ENCODE results near the gene SRR.

GRCh38 chr17:2336215-2336851 is 32.6 kb downstream of the SRR start, which contains the start of gene TSR1:
- TF ChIP-seq POLR2A (IDR thresholded peaks at IDR 0.05; ENCODE audit: low read depth, low read length) (peak; percentile 93), POLR2AphosphoS5 (IDR thresholded peaks at IDR 0.05; ENCODE audit: low read depth, low read length) (peak; percentile 88), SPI1 (IDR thresholded peaks at IDR 0.05; ENCODE audit: low read depth, low read length) (no peak), TAF1 (IDR thresholded peaks at IDR 0.05; ENCODE audit: low read depth, low read length) (peak; percentile 92), PAX5 (IDR thresholded peaks at IDR 0.05; ENCODE audit: insufficient read depth, low read length, severe bottlenecking) (no peak), POU2F2 (IDR thresholded peaks at IDR 0.05; ENCODE audit: low read depth, low read length) (peak; percentile 82)
